GM18868 (cell line): Measurements from ENCODE around the gene IRF7.

Source experiments
- ATAC-seq: cut with Tn5 transposase; IDR thresholded peaks from one replicate; pipeline ENCODE4 v1.9.1; 2021; ENCODE audit warnings: mild to moderate bottlenecking, moderate library complexity; ENCODE audit not compliant: unreplicated experiment

IRF7 gene

GRCh38 chr11:567011-567628, 48.6 kb downstream of the IRF7 start:
- no peak for ATAC-seq

DNA sequence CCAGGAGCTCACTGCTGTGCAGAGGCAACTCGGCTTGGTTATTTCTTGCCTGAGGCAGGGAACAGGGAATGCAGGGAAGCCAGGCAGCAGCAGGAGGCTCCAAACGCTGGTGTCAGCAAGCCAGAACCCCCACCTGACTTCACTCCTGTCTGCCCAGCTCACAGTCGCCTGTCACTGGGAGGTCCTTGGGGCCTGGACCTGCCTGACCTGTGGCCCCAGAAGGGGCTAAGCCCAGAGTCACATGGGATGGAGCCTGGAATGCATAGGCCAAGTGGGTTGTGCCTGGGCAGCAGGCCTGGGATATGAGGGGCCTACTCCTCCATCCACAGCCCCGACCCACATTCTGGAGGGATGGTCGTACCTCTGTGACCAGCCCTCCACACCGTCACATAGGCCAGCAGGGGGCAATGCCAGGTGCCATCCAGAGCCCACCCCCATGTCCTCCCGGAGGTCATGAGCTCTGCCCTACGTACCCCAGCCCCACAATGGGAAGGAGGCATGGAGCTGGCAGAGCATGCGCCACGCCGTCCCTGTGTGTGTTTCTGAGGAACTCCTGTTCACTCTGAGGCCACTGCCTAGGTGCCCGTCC, 49.7 kb downstream of the IRF7 start:
- ATAC-seq: no peak

DNA sequence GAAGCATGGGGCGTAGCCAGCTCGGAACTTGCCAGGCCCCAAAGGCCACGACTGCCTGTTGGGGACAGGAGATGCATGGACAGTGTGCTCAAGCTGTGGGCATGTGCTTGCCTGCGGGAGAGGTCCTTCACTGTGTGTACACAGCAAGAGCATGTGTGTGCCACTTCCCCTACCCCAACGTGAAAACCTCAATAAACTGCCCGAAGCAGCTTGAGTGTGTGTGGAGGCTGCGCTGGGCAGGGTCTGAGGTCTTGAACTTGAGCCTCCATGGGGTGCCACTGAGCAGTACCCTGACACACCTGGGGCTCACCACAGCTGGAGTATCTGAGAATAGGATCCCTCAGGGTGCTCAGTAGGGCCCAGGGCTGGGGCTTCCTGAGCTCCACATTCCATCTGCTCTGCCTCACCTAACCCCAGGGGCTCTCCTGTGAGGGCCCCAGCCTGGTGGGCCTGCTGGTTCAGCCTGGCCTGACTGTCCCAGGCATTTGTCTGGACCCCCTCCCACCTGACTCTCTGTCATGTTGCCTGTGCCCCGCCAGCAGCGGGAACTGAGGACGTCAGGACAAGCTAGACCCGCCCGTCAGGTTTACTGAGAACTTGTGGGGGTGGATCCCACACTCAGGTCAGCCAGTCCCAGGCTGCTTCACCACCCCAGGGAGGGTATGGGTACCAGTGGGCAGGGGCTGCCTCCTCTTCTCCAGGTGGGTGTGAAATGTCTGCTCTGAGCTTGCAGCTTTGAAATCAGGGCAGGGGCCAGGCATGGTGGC, 51.8 kb downstream of the IRF7 start:
- no peak for ATAC-seq

GRCh38 chr11:563066-563811, 52.5 kb downstream of the IRF7 start:
- ATAC-seq: no peak
